Thyroid gland (tissue), 4 donors: ENCODE data around the gene ACIN1. TPM values are rescaled to one million over a fixed set of nuclear protein-coding genes. Genes with fewer than 3 reads are reported as not detected.

Experiments
- DNase-seq, 2 donors: peaks; one replicate each; pipeline ENCODE4 v3.0.0-alpha.2; 2019
- H3K27ac ChIP-seq, 3 donors: fragments of 200-600 bp; sonication (generic); 1 replicate in 2 of 3; 2 replicates in 1 of 3; pipeline ENCODE4 v1.5.1; 2016 to 2019; ENCODE audit warnings: mild to moderate bottlenecking in 1 of 3, moderate library complexity in 1 of 3
- H3K27me3 ChIP-seq: fragments of 200-600 bp; sonication (generic); one replicate; pipeline ENCODE4 v1.5.1; 2019
- H3K36me3 ChIP-seq, 2 donors: fragments of 200-600 bp; sonication (generic); one replicate each; pipeline ENCODE4 v1.5.1; 2016 to 2019
- H3K4me1 ChIP-seq, 2 donors: fragments of 200-600 bp; sonication (generic); one replicate each; pipeline ENCODE4 v1.5.1; 2017 to 2019
- H3K4me3 ChIP-seq, 3 donors: fragments of 200-600 bp; sonication (generic); replicated peaks in 1 of 3; 1 replicate in 2 of 3; 2 replicates in 1 of 3; pipeline ENCODE4 v1.5.1; 2016; ENCODE audit warnings: mild to moderate bottlenecking in 1 of 3
- H3K9me3 ChIP-seq: fragments of 200-600 bp; sonication (generic); one replicate; pipeline ENCODE4 v1.5.1; 2017
- CTCF ChIP-seq, 6 experiments: fragments of 200-600 bp in 3 of 6; fragments of 450-650 bp in 3 of 6; sonication (generic) in 3 of 6; IDR thresholded peaks; one replicate each; pipeline ENCODE4 v1.5.1; 2016 to 2019; ENCODE audit warnings: antibody characterized with exemption in 6 of 6, mild to moderate bottlenecking in 2 of 6, inconsistent platforms in 1 of 6, moderate library complexity in 1 of 6
- POLR2A ChIP-seq, 2 donors: fragments of 450-650 bp; IDR thresholded peaks; one replicate each; pipeline ENCODE4 v1.6.1; 2017; ENCODE audit warnings: antibody characterized with exemption in 2 of 2, mild to moderate bottlenecking in 2 of 2, moderate library complexity in 1 of 2
- WGBS, 2 donors: methylation state at CpG; one replicate each; pipeline ENCODE4 v1.1.5; 2017; 5-methylcytosine and 5-hydroxymethylcytosine counted together
- intact Hi-C: fragments of 100-400 bp; cut with DNase I; formaldehyde crosslinking; loops from one replicate; pipeline ENCODE4 v1.15.1; 2023
- total RNA-seq, 4 donors: library from RNA; depleted of rRNA; stranded (reverse); fragments of >200 nt; gene quantifications; one replicate each; pipeline ENCODE4 v1.2.3, GENCODE V29; 2016

The ACIN1 gene
- total RNA-seq, 4 donors from 2014 or later = 143 to 195 (median 152) TPM

DNA sequence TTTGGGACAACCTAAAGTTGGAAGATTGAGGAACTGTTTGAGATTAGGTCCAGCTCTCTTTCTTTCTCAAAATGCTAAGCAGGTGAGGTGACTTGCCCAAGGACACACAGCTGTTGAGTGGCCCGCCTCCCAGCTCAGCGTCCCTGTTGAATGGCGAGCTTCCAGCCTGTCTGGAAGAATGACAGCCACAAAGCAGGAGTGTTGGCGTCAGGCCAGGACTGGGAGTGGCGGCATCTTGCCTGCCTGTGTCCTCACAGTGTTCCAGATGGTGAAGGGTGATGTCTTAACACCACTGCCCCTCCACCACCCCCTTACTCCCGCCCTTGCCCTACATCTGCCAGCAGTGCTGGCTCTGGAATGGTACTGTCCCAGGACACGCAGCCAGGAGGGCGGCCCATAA is 28.5 kb upstream of the ACIN1 start:
- TF ChIP-seq CTCF (IDR thresholded peaks at IDR 0.05) (no peak), POLR2A (IDR thresholded peaks at IDR 0.05) (no peak)
- DNase-seq = peak; percentile 57 to 69
- Histone ChIP-seq H3K4me1 (peaks cover 0 to 8% of the 10 kb centered on the region in 2 donors), H3K27me3 (no peaks in the 10 kb centered on the region), H3K4me3 (no peak overlapping the region), H3K36me3 (peaks cover 0 to 6% of the 10 kb centered on the region in 2 donors), H3K27ac (no peak overlapping the region), H3K9me3 (no peaks in the 10 kb centered on the region)
- 68 to 70% methylated on average over 8 of the region's 8 CpGs for WGBS, 2 donors
- intact Hi-C loops = loop anchor here (10.0 kb wide), 1 partner anchor 171 kb away; no protein-coding TSS in a partner anchor

- intact Hi-C loops = loop anchor here (10.0 kb wide), 1 partner anchor 173 kb away; no protein-coding TSS in a partner anchor
- no peak overlapping the region for H3K27ac ChIP-seq
Observed at GRCh38 chr14:23122086-23122485, 27.1 kb upstream of the ACIN1 start.

DNA sequence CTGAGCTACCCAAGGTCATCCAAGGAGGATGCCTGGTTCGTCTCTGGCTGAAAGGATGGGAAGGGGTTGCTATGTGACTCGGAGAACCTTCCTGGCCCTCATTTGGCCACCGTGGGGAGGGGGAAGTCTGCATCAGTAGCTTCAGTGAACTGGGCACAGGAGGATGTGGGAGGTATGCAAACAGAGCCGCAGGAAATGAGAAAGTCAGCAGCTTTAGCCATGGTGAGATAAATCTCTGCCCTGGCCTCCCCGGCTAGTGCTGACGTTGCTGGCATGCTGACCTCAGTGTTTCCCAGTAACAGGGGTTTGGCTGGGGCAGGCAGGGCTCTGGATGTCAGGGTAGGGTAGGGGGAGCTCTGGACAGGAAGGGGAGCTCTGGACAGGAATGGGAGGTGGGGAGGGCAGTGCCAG is 26.4 kb upstream of the ACIN1 start:
- H3K27me3 ChIP-seq = no peaks in the 10 kb centered on the region
- H3K9me3 ChIP-seq = no peaks in the 10 kb centered on the region
- intact Hi-C loops = loop anchor here (2.0 to 10.0 kb wide), 2 partner anchors 67 to 173 kb away; no protein-coding TSS in a partner anchor
- no peak overlapping the region for H3K4me3 ChIP-seq
- 50 to 62% methylated on average over 6 of the region's 6 CpGs for WGBS, 2 donors
- DNase-seq = no peak
- peaks cover 0 to 14% of the 10 kb centered on the region in 2 donors for H3K4me1 ChIP-seq
- H3K27ac ChIP-seq = no peak overlapping the region
- H3K36me3 ChIP-seq = no peaks in the 10 kb centered on the region
- TF ChIP-seq POLR2A (IDR thresholded peaks at IDR 0.05) (no peak), CTCF (IDR thresholded peaks at IDR 0.05) (no peak)

More at GRCh38 chr14:23122086-23122485, 27.1 kb upstream of the ACIN1 start:
- WGBS, 2 donors = 92 to 97% methylated on average over 6 of the region's 6 CpGs
- DNase-seq = no peak
- Histone ChIP-seq H3K4me3 (no peak overlapping the region), H3K36me3 (no peaks in the 10 kb centered on the region), H3K4me1 (peaks cover 0 to 14% of the 10 kb centered on the region in 2 donors), H3K27me3 (no peaks in the 10 kb centered on the region), H3K9me3 (no peaks in the 10 kb centered on the region)
- no peak for TF ChIP-seq POLR2A (IDR thresholded peaks at IDR 0.05)
- TF ChIP-seq CTCF (IDR thresholded peaks at IDR 0.05) = no peak

- no peak overlapping the region for H3K27ac ChIP-seq
- intact Hi-C loops = loop anchor here (2.0 to 10.0 kb wide), 2 partner anchors 68 to 174 kb away; no protein-coding TSS in a partner anchor
- TF ChIP-seq CTCF (IDR thresholded peaks at IDR 0.05) = peak; percentile 96 to 100 (median 100)
- TF ChIP-seq POLR2A (IDR thresholded peaks at IDR 0.05) = no peak
Observed at GRCh38 chr14:23120541-23121251, 25.8 kb upstream of the ACIN1 start.

More at GRCh38 chr14:23120541-23121251, 25.8 kb upstream of the ACIN1 start:
- no peak overlapping the region for H3K4me3 ChIP-seq
- H3K4me1 ChIP-seq = peaks cover 0 to 14% of the 10 kb centered on the region in 2 donors
- H3K36me3 ChIP-seq = no peaks in the 10 kb centered on the region
- DNase-seq = peak; percentile 88 to 91
- WGBS, 2 donors = 21 to 31% methylated on average over 6 to 9 of the region's 9 CpGs
- no peaks in the 10 kb centered on the region for H3K9me3 ChIP-seq
- no peaks in the 10 kb centered on the region for H3K27me3 ChIP-seq
